H54 (cell line): ENCODE data around the gene UQCC5.
"Not testable (repeated sequence)": the region's sequence is repeated elsewhere in the genome, so short reads cannot be mapped to it uniquely, and the experiment has no call there.

Experiments
- DNase-seq: peaks from one replicate; pipeline ENCODE4 v3.0.0; 2011; ENCODE audit warnings: low spot score, mixed read lengths; ENCODE audit not compliant: insufficient read length
- FAIRE-seq: peaks from 3 replicates; lab custom pipeline; 2011; peaks lifted over from hg19 to GRCh38; lab: Jason Lieb, UNC
- POLR2A ChIP-seq: IDR thresholded peaks from 2 replicates; pipeline ENCODE4 v1.6.1; 2011; ENCODE audit warnings: low read depth, mild to moderate bottlenecking, low read length

Gene UQCC5

DNA sequence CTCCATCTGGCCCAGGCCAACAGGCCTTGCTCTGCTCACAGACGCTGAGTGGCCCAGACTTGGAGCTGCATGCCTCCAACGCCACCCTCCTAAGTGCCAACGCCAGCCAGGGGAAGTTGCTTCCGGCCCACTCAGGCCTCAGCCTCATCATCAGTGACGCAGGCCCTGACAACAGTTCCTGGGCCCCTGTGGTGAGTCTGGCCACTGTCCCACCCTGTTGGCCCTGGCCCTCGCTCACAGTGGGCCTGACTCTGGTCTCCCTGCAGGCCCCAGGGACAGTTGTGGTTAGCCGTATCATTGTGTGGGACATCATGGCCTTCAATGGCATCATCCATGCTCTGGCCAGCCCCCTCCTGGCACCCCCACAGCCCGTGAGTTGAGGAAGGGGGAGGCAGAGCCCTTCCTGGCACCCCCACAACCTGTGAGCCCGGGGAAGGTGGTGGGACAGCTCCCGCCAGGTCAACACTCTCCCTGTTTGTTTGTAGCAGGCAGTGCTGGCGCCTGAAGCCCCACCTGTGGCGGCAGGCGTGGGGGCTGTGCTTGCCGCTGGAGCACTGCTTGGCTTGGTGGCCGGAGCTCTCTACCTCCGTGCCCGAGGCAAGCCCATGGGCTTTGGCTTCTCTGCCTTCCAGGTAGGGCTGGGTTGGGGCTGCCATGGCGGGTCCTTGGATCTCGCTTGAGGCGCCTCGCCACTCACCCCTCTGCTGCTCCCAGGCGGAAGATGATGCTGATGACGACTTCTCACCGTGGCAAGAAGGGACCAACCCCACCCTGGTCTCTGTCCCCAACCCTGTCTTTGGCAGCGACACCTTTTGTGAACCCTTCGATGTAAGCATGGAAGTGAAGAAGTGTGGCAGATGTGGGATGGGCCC, 12.8 kb upstream of the UQCC5 start:
- no peak for FAIRE-seq
- DNase-seq, result no peak
- no peak for TF ChIP-seq POLR2A

DNA sequence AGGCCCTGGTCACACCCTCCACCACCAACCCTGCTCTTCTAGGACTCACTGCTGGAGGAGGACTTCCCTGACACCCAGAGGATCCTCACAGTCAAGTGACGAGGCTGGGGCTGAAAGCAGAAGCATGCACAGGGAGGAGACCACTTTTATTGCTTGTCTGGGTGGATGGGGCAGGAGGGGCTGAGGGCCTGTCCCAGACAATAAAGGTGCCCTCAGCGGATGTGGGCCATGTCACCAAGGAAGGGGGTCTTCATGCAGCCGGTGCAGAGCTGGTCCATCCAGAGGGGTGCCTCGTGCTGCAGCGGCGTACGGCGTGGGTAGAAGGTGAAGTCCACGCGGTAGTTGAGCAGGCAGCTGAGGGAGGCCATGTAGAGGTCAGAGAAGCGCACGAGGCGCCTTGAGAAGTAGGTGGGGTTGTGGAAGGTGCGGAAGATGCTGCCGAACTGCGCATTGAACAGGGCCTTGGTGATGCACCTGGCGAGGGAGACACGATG, 12.1 kb upstream of the UQCC5 start:
- TF ChIP-seq POLR2A, result no peak
- no peak for FAIRE-seq
- no peak for DNase-seq

DNA sequence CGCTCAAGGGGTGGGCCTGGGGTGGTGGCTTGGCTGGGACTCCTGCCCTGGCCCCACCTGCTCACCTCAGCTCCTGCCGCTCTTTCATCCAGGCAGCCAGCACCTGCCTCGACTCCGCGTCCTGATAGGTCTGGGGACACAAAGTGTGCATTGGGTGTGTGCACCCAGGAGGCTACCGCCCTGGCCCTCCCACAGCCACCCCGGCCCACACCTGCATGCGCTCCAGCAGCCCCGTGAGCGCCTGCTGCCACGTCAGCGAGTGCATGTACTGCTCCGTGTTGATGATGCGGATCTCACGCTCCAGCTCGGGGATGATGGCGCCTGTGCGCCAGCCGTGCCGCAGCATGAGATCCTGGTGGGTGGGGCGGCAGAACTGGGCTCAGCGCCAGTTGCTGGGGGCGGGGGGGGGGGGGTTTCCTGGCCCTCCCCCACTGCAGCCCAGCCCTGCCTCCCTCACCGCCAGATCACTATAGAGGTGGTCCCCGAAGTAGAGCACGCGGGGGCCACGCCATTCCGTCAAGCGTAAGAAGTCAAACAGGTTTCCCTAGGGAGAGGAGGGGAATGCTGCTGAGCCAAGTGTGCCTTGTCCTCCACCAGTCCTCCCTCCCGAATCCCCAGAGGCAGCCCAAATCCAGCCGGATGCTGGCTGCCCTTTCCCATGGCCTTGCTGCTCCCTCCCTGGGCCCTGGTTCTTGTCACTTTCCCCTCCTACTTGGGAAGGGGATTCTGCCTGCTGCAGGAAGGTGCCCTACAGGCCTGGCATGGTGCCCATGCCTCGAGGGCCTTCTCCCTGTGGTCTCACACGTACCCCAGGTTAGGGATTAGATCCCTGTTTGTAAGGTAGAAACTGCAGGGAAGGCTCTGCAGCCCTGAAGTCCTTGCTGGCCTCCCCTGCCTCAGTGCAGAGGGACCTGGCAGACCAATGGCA, 11.4 kb upstream of the UQCC5 start:
- no peak for TF ChIP-seq POLR2A
- DNase-seq, result no peak
- no peak for FAIRE-seq

DNA sequence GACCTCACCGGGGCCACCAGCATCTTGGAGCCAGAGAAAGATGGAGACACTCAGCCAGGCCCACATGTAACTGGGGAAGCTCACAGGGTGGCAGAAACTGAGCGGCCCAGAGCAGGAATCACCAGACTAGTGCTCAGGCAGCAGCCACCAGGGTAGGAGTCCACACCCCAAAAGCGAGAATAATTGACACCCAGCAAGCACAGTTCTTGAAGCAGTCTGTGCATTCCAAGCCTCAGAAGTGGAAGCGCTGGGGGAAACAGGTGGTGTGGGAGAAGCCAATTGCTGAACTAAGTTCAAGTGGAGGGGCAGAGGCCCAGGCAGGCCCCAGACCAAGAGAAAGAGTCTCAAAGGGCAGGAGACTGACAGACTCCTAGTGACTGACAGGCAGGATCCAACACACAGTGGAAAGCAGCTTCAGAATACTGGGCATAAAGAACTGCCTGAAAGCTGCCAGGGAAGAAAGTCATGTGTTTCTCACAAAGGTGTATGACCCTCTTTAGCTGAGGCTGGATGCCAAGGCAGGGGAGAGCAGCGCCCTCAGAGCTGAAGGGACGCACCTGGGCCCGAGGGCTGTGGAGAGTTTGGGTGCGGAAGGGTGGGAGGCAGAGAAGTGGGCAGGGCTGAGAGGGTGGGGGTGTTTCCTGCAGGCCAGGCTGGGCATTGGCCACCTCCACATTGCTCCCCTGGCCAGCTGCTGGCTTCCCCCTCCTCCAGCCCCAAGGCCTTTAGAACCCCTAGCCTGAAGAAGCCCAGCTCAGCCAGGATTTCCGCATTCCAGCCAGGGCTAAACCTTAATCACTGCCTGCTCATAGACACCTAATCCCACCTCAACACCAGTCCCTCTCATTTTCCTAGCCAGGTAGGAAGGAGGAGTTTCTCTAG, 10.5 kb upstream of the UQCC5 start:
- no peak for FAIRE-seq
- no peak for DNase-seq
- TF ChIP-seq POLR2A, result no peak

DNA sequence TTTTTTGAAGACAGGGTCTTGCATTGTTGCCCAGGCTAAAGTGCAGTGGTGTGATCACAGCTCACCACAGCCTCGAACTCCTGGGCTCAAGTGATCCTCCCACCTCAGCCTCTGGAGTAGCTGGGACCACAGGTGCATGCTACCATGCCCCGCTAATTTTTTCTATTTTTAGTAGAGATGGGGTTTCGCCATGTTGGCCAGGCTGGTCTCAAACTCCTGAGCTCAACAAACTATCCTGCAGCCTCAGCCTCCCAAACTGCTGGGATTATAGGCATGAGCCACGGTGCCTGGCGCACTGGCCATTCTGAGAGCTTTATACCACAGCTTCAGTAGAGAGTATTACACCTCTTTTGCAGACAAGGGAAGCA, 9.8 kb upstream of the UQCC5 start:
- not testable (repeated sequence) for FAIRE-seq, DNase-seq

DNA sequence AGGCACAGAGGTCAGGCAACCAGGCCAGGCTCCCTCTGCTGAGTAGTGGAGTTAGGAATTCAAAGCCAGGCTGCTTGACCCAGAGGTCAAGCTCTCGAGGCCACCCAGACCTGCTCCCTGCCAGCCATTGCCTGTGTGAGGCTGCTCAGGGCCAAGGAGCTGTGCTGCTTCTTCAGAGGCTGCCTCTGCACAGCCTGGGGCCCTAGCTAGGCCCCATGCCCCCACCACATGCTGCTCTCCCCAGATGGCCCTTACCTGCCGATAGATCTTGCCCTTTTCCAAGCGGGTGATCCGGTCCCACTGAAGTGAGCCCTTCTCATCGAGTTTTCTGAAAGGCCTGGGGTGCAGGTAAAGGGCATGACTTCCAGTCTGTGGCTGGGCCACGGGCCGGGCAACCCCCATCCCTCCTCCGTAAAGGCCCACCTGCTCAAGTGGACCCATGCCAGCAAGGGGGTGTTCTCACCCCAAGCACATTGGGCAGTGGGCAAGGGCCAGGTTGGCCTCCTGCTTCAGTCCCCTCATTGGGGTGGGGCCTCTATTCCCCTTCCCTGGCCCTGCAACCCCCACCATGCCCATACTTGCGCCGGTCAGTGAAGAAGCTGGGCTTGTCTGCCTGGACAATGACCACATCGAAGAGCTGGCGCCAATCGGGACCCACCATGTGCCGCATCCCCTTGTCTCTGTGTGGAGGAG, 9.2 kb upstream of the UQCC5 start:
- no peak for TF ChIP-seq POLR2A
- no peak for DNase-seq
- no peak for FAIRE-seq

DNA sequence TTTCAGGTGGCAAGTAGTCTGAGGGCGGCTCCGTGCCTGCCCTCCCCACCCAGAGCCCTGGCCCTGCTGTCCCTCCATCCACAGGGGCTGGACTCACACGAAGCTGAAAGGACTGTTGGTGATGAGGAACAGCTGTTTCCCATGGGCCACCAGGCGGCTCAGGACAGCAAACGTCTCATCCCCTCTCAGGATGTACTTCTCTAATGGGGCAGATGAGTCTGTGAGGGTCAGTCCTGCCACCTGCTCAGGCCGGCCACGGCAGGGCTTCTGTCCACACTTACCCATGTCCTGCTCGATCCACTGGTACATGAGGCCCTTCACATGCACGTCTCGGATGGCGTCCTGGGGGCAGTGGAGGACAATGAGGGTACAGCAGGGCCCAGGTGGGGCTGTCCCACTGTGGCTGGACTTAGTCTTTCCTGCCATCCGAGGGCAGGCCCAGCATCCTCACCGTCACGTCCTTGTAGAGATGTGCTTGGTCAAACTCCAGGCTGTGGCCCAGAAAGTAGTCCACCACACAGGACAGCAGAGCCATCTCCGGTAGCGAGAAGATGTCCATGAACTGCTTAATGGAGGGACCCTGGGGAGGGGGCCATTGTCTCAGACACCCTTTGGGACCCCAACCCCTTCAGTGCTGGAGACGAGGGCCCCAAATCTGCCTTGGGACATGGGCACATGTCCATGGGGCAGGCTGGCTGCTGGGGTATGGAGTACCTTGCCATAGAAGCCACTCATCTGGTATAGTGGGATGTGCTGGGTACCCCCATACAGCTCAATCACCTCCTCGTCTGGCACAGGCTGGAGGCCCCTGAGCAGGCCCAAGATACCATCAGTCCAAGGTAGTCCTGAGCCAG, 8.4 kb upstream of the UQCC5 start:
- no peak for DNase-seq
- no peak for FAIRE-seq
- no peak for TF ChIP-seq POLR2A

DNA sequence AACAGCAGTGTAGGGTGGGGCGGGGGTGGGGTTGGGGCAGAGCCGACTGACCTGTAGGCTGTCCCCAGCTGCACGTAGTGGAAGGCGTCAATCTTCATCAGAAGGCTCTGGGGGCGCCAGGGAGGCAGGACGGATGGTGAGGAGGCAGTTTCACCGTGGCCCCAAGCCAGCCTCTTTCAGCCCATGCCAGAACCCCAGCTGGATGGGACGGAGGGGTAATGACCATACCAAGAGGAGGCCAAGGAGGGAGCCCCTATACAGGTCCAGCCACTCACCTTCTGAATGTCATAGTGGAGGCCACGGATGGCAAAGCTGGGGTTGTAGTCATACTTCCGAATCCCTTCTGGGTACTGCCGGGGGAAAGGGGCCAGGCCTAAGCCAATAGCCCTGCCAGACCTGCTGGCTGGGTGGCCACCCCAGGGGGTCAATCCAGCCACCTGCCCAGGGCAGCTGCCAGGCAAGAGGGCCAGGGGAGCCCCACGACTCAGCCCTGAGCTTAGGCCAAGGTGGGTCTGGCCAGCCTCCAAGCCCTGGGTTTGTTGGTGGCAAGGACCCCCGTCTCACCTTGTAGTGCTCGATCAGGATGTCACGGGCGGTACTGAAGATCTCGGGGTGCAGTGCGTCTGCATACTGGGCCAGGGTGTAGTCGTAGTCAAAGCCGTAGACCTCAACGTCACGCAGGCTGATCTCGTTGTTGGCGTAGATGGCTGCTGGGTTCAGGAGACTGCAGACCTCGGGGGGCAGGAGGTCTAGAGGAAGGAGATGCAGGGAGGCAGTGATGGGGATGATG, 7.6 kb upstream of the UQCC5 start:
- FAIRE-seq (no peak), DNase-seq (no peak)
- TF ChIP-seq POLR2A, result no peak

DNA sequence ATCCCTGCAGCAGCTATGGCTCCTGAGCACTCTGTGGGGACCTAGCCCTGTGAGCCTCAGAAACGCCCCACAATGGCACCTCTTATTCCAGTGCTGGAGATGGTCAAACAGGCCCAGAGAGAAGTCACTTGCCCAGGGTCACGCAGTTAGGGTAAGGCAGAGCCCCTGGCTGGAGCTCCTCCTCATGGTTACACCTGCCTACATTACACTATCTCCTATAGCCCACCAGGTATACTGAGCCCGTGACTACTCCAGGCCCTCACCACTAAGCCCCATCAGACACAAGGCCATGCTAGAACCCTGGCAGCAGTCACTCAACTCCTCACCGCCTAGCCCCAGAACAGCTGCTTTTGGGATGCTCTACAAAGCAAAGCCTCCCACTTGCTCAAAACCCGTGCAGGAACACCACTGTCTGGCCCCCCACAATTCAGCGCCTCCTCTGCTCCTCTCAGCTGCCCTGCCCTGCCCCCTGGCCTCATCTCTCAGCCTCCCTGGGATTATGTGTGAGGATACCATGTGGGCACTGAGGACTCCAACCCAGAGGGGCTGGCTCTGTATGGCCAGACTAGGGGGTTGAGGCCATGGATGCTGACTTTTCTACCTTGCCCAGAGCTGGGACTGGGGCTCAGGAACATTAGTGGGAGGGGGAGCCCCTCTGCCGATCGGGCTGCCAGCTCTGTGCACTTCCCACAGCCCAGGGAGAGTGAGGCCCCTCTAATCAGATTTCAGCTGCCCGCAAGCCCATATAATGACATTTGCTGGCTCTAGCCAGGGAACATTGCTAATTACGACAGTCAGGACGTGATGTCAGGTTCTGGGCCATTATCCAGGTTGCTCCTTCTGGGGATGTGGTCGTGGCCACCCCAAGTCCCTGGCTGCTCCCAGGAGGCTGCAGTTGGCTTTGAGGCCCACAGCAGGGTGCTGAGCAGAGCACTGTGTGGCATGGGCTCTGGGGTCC, 6.8 kb upstream of the UQCC5 start:
- FAIRE-seq (no peak), DNase-seq (peak; percentile 23)
- TF ChIP-seq POLR2A, result no peak
